ENCODE measurements around the gene CNDP1.

GRCh38 chr18:74609535-74609934 is 75.2 kb downstream of the CNDP1 start:
- TF ChIP-seq PAX5 (IDR thresholded peaks at IDR 0.05; ENCODE audit: insufficient read depth, low read length, severe bottlenecking) (no peak), POLR2AphosphoS5 (IDR thresholded peaks at IDR 0.05; ENCODE audit: low read depth, low read length) (no peak), POLR2A (IDR thresholded peaks at IDR 0.05; ENCODE audit: low read depth, low read length) (no peak)
